ENCODE results near the gene HOXA3.
A peak's percentile ranks its signal among the peaks of the same experiment; 100 is the strongest.

Gene HOXA3

DNA sequence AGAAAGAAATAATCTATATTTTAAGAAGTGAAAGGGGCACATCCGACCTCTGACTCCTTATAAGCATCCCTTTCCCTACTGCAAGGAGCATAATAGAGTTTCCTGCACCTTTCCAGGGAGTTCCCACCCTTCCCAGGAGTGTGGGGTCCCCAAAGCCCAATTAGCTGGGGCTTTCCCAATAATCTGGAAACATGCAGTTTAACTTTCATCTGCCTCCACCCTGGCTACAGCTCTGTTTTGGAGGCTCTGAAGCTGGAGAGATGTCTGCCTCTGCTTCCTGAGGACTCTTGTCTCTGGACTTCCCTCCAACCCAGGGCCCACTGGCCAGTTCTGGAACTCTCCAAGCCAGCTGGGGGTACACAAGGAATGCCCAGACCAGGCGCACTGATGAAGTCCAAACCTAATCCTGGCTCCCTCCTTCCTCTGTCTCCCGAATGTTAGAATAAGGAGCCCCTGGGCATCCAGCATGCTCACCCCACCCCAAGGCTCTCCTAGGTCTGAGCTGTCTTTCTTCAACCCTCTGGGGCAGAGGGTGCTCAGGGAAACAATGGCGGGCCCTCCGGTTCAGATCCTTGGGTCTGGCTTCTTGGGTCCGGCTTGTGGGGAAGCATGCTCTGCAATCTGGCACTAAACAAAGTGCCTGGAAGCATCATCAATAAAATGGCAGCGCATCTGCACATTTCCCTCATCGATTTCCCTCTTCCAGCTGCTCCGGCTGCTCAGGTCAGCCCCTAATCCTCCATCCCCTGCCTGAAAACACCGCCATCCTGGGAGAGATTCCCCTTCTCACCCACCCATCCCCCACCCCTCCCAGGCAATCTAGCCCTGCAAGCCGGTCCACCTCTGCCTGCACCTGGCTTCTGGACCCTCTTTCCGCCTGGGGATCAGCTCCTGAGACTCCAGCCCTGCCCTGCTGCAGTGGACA is 35.2 kb downstream of the HOXA3 start:
- no peak for ATAC-seq
- TF ChIP-seq ZC3H10 (CRISPR knock-in tag; IDR thresholded peaks at IDR 0.05), result no peak
- TF ChIP-seq ISL1 (CRISPR knock-in tag; IDR thresholded peaks at IDR 0.05), result no peak
- TF ChIP-seq, protein P1, sequence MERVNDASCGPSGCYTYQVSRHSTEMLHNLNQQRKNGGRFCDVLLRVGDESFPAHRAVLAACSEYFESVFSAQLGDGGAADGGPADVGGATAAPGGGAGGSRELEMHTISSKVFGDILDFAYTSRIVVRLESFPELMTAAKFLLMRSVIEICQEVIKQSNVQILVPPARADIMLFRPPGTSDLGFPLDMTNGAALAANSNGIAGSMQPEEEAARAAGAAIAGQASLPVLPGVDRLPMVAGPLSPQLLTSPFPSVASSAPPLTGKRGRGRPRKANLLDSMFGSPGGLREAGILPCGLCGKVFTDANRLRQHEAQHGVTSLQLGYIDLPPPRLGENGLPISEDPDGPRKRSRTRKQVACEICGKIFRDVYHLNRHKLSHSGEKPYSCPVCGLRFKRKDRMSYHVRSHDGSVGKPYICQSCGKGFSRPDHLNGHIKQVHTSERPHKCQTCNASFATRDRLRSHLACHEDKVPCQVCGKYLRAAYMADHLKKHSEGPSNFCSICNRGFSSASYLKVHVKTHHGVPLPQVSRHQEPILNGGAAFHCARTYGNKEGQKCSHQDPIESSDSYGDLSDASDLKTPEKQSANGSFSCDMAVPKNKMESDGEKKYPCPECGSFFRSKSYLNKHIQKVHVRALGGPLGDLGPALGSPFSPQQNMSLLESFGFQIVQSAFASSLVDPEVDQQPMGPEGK (CRISPR knock-in tag; IDR thresholded peaks at IDR 0.05; ENCODE audit: borderline replicate concordance), result no peak
- no peak for TF ChIP-seq ZFP30 (CRISPR knock-in tag; IDR thresholded peaks at IDR 0.05)
- no peak for TF ChIP-seq OSR1 (CRISPR knock-in tag; IDR thresholded peaks at IDR 0.05)
- no peak for TF ChIP-seq ZFP3 (CRISPR knock-in tag; IDR thresholded peaks at IDR 0.05)
- no peak for TF ChIP-seq ZNF8 (CRISPR knock-in tag; IDR thresholded peaks at IDR 0.05)
- no peak for TF ChIP-seq TOX (CRISPR knock-in tag; IDR thresholded peaks at IDR 0.05; ENCODE audit: borderline replicate concordance)
- no peak for TF ChIP-seq CSDC2 (CRISPR knock-in tag; IDR thresholded peaks at IDR 0.05)
- TF ChIP-seq ZNF565 (CRISPR knock-in tag; conservative IDR thresholded peaks at IDR 0.05; ENCODE audit: low read depth), result no peak
- TF ChIP-seq TCF4 (CRISPR knock-in tag; IDR thresholded peaks at IDR 0.05; ENCODE audit: borderline replicate concordance), result no peak
- no peak for TF ChIP-seq GLIS3 (CRISPR knock-in tag; IDR thresholded peaks at IDR 0.05)

DNA sequence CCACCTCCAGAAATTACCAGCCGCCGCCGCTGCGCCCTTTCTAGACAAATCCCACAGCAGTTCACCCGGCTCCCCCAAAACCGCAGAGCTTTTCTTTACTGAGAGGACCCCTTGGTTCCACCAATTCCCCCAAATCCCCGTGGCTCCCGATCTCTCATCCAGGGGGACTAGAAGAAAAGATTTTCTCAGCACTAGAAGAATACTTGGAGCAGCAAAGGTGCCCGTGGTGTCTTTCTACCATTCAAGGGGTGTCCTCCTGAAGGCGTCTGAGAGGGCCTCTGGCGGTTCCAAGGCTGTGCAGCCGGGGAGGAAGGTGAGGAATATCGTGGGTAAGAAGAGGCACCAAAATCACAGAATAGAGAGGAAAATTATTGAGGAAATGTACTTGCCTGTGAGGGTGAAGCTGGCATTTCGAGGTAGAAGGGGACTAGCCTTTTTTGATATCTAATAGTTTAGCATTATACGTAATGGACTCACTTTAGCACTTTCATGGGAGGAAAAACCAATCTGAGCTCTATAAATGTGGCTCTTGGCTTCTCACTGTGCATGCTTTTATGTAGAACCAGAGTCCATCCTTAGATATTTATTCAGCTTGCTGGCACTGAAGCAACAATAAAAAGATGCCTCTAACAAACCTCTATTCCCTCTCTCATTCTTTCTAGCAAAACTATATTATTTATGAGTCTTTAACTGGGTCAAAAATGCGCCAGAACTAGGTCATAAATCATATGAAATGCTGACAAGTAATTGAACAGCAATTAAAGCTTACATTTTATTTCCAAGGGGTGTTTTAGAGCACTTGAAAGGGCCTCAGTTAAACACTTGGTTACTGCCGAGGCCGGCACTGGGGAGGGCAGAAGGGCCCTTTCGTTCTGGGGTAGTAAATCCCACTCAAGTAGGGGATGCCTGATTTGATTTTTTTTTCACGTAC is 36.1 kb downstream of the HOXA3 start:
- no peak for ATAC-seq
- TF ChIP-seq ZNF8 (CRISPR knock-in tag; IDR thresholded peaks at IDR 0.05) (no peak), ZNF565 (CRISPR knock-in tag; conservative IDR thresholded peaks at IDR 0.05; ENCODE audit: low read depth) (no peak), ZFP3 (CRISPR knock-in tag; IDR thresholded peaks at IDR 0.05) (no peak), OSR1 (CRISPR knock-in tag; IDR thresholded peaks at IDR 0.05) (no peak), ZC3H10 (CRISPR knock-in tag; IDR thresholded peaks at IDR 0.05) (no peak), PPARA (CRISPR knock-in tag; IDR thresholded peaks at IDR 0.05; ENCODE audit: borderline replicate concordance) (no peak), BACH2 (CRISPR knock-in tag; IDR thresholded peaks at IDR 0.05; ENCODE audit: borderline replicate concordance) (no peak), ISL1 (CRISPR knock-in tag; IDR thresholded peaks at IDR 0.05) (no peak), TOX (CRISPR knock-in tag; IDR thresholded peaks at IDR 0.05; ENCODE audit: borderline replicate concordance) (no peak), GLIS3 (CRISPR knock-in tag; IDR thresholded peaks at IDR 0.05) (no peak), ARNTL (CRISPR knock-in tag; IDR thresholded peaks at IDR 0.05; ENCODE audit: borderline replicate concordance, low read depth) (no peak), ESRRG (CRISPR knock-in tag; IDR thresholded peaks at IDR 0.05) (no peak), SNAI2 (CRISPR knock-in tag; IDR thresholded peaks at IDR 0.05) (no peak), ZNF70 (CRISPR knock-in tag; IDR thresholded peaks at IDR 0.05) (no peak)
- TF ChIP-seq, protein P2, sequence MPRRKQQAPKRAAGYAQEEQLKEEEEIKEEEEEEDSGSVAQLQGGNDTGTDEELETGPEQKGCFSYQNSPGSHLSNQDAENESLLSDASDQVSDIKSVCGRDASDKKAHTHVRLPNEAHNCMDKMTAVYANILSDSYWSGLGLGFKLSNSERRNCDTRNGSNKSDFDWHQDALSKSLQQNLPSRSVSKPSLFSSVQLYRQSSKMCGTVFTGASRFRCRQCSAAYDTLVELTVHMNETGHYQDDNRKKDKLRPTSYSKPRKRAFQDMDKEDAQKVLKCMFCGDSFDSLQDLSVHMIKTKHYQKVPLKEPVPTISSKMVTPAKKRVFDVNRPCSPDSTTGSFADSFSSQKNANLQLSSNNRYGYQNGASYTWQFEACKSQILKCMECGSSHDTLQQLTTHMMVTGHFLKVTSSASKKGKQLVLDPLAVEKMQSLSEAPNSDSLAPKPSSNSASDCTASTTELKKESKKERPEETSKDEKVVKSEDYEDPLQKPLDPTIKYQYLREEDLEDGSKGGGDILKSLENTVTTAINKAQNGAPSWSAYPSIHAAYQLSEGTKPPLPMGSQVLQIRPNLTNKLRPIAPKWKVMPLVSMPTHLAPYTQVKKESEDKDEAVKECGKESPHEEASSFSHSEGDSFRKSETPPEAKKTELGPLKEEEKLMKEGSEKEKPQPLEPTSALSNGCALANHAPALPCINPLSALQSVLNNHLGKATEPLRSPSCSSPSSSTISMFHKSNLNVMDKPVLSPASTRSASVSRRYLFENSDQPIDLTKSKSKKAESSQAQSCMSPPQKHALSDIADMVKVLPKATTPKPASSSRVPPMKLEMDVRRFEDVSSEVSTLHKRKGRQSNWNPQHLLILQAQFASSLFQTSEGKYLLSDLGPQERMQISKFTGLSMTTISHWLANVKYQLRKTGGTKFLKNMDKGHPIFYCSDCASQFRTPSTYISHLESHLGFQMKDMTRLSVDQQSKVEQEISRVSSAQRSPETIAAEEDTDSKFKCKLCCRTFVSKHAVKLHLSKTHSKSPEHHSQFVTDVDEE (CRISPR knock-in tag; IDR thresholded peaks at IDR 0.05), result no peak
- TF ChIP-seq, protein P3, sequence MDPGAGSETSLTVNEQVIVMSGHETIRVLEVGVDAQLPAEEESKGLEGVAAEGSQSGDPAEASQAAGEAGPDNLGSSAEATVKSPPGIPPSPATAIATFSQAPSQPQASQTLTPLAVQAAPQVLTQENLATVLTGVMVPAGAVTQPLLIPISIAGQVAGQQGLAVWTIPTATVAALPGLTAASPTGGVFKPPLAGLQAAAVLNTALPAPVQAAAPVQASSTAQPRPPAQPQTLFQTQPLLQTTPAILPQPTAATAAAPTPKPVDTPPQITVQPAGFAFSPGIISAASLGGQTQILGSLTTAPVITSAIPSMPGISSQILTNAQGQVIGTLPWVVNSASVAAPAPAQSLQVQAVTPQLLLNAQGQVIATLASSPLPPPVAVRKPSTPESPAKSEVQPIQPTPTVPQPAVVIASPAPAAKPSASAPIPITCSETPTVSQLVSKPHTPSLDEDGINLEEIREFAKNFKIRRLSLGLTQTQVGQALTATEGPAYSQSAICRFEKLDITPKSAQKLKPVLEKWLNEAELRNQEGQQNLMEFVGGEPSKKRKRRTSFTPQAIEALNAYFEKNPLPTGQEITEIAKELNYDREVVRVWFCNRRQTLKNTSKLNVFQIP (CRISPR knock-in tag; IDR thresholded peaks at IDR 0.05; ENCODE audit: borderline replicate concordance, low read depth), result no peak

DNA sequence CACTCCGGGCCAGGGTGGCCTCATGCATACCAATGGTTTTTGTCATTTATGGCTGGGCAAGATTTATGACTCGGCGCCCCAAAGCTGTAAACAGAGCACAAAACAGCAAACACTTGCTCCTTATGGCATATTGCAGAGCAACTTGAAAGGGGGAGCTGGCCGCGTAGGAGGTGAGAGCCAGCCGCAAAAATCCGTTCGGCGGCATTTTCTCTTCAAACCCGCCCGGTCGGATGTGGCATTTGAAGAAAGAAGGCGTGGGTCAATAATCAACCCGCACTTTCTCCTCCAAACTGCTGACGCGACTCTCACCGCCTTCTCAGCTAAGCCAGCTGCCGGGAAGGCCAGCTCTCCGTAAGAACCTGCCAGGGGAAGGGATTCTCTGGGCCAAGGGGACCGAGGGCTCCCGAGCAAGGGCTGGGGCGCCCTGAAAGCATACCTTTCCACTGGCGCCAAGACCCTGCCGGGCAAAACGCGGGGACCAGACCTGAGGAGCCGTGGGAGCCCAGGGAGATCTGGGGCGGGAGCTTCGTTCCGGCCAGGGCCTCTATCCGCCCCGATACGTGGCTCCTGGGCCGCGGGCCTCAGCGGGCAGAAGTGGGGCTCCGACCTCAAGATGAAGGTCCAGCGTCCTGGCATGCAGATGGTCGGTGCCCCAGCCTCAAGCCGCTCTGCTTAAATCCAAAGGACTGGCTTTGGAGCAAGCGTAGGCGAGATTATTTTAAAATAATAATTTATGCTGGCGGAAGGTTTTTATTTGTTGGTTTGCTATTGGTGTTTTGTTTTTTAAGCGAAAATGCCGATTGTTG is 37.0 kb downstream of the HOXA3 start:
- TF ChIP-seq PPARA (CRISPR knock-in tag; IDR thresholded peaks at IDR 0.05; ENCODE audit: borderline replicate concordance) (no peak), GLIS3 (CRISPR knock-in tag; IDR thresholded peaks at IDR 0.05) (no peak)
- ATAC-seq, result peak; percentile 23; the same call in 2 of the 3 replicates
